Esophagus muscularis mucosa (tissue), 3 donors: ENCODE measurements around the gene CDPF1.

Source experiments
- CTCF ChIP-seq, 3 experiments: fragments of 200-600 bp in 2 of 3; fragments of 450-650 bp in 1 of 3; sonication (generic) in 2 of 3; IDR thresholded peaks; one replicate each; pipeline ENCODE4 v1.5.1; 2017 to 2019; ENCODE audit warnings: antibody characterized with exemption in 3 of 3, mild to moderate bottlenecking in 2 of 3, moderate library complexity in 1 of 3
- EP300 ChIP-seq: sonication (generic); formaldehyde crosslinking; IDR thresholded peaks from one replicate; pipeline ENCODE4 v1.6.1; 2017; ENCODE audit warnings: antibody characterized with exemption

- no peak for TF ChIP-seq CTCF (IDR thresholded peaks at IDR 0.05)
- no peak for TF ChIP-seq EP300
These were observed 40.2 kb upstream of the CDPF1 start for GRCh38 chr22:46290121-46290842.
